GM23338 (cell line): ENCODE data around the gene IFI16. TPM values are rescaled to one million over a fixed set of nuclear protein-coding genes. Genes with fewer than 3 reads are reported as not detected.

Experiments used
- ATAC-seq: fragments of 200-7000 bp; cut with Tn5 transposase; 3 replicates; pipeline ENCODE4 v1.9.1; 2020
- DNase-seq: peaks from one replicate; pipeline ENCODE4 v3.0.0-alpha.2; 2015; ENCODE audit warnings: low spot score
- H2AFZ ChIP-seq: fragments of 200-600 bp; sonication (generic); 2 replicates; pipeline ENCODE4 v1.8.0; 2016; ENCODE audit warnings: antibody characterized with exemption, mild to moderate bottlenecking, moderate library complexity
- H3F3A ChIP-seq: fragments of 200-600 bp; sonication (generic); replicated peaks from 2 replicates; pipeline ENCODE4 v1.8.0; 2017; ENCODE audit warnings: antibody characterized with exemption, mixed run types, low read depth
- H3K27ac ChIP-seq: fragments of 200-600 bp; sonication (generic); 2 replicates; pipeline ENCODE4 v1.6.1; 2016; ENCODE audit warnings: low read depth
- H3K27me3 ChIP-seq: fragments of 200-600 bp; sonication (generic); 2 replicates; pipeline ENCODE4 v1.8.0; 2016; ENCODE audit warnings: mild to moderate bottlenecking, mixed run types, moderate library complexity; ENCODE audit not compliant: insufficient read depth
- H3K36me3 ChIP-seq: fragments of 200-600 bp; sonication (generic); 2 replicates; pipeline ENCODE4 v1.8.0; 2016; ENCODE audit warnings: mild to moderate bottlenecking; ENCODE audit not compliant: insufficient read depth
- H3K4me1 ChIP-seq: fragments of 200-600 bp; sonication (generic); 2 replicates; pipeline ENCODE4 v1.8.0; 2016; ENCODE audit warnings: mild to moderate bottlenecking, moderate library complexity; ENCODE audit not compliant: insufficient read depth
- H3K4me2 ChIP-seq: fragments of 200-600 bp; sonication (generic); 2 replicates; pipeline ENCODE4 v1.7.1; 2017; ENCODE audit warnings: mixed run types
- H3K4me3 ChIP-seq: fragments of 200-600 bp; sonication (generic); 2 replicates; pipeline ENCODE4 v1.6.1; 2016; ENCODE audit warnings: mixed run types
- H3K79me2 ChIP-seq: fragments of 200-600 bp; sonication (generic); replicated peaks from 2 replicates; pipeline ENCODE4 v1.8.0; 2017; ENCODE audit warnings: mild to moderate bottlenecking; ENCODE audit not compliant: insufficient read depth
- H3K9me2 ChIP-seq: fragments of 200-600 bp; sonication (generic); 2 replicates; pipeline ENCODE4 v1.8.0; 2017; ENCODE audit not compliant: insufficient read depth
- H4K20me1 ChIP-seq: fragments of 200-600 bp; sonication (generic); replicated peaks from 2 replicates; pipeline ENCODE4 v1.8.0; 2017; ENCODE audit warnings: mild to moderate bottlenecking; ENCODE audit not compliant: insufficient read depth
- H3K27ac Mint-ChIP-seq: 2 replicates; pipeline ENCODE4 v1.8.0; 2020; ENCODE audit warnings: inconsistent platforms, mild to moderate bottlenecking, moderate library complexity, mixed read lengths
- H3K27me3 Mint-ChIP-seq: 3 replicates; pipeline ENCODE4 v1.8.0; 2022; ENCODE audit warnings: low read depth, mild to moderate bottlenecking, moderate library complexity, mixed read lengths, inconsistent platforms; ENCODE audit not compliant: insufficient read depth, poor library complexity
- H3K36me3 Mint-ChIP-seq: 3 replicates; pipeline ENCODE4 v1.8.0; 2021; ENCODE audit warnings: low read depth, mild to moderate bottlenecking, inconsistent platforms, moderate library complexity, mixed read lengths
- H3K4me1 Mint-ChIP-seq: 3 replicates; pipeline ENCODE4 v1.8.0; 2020; ENCODE audit warnings: mild to moderate bottlenecking, inconsistent platforms, mixed read lengths
- H3K4me3 Mint-ChIP-seq: 3 replicates; pipeline ENCODE4 v1.8.0; 2021; ENCODE audit warnings: moderate library complexity, mild to moderate bottlenecking, inconsistent platforms, mixed read lengths
- H3K9me3 Mint-ChIP-seq: 3 replicates; pipeline ENCODE4 v1.8.0; 2020; ENCODE audit warnings: moderate library complexity, mild to moderate bottlenecking, inconsistent platforms, mixed read lengths
- ETS1 ChIP-seq: IDR thresholded peaks from 2 replicates; pipeline ENCODE4 v1.6.1; 2016; ENCODE audit warnings: antibody characterized with exemption
- JUNB ChIP-seq: IDR thresholded peaks from one replicate; pipeline ENCODE4 v1.6.1; 2016; ENCODE audit warnings: antibody characterized with exemption; ENCODE audit not compliant: unreplicated experiment
- NANOG ChIP-seq: IDR thresholded peaks from 2 replicates; pipeline ENCODE4 v1.6.1; 2016; ENCODE audit warnings: antibody characterized with exemption, borderline replicate concordance
- POLR2AphosphoS5 ChIP-seq: IDR thresholded peaks from 2 replicates; pipeline ENCODE4 v1.6.1; 2016; ENCODE audit warnings: antibody characterized with exemption, low read depth
- STAT1 ChIP-seq: IDR thresholded peaks from one replicate; pipeline ENCODE4 v1.6.1; 2016; ENCODE audit warnings: antibody characterized with exemption; ENCODE audit not compliant: unreplicated experiment
- ZNF114 ChIP-seq: fragments of 250-450 bp; sonication (Bioruptor Pico); IDR thresholded peaks from 2 replicates; pipeline ENCODE4 v1.5.0; 2020; ENCODE audit warnings: mild to moderate bottlenecking, moderate library complexity
- ZNF462 ChIP-seq: fragments of 250-450 bp; sonication (Bioruptor Pico); IDR thresholded peaks from 2 replicates; pipeline ENCODE4 v1.5.0; 2020; ENCODE audit warnings: mild to moderate bottlenecking, moderate library complexity
- polyA plus RNA-seq: library from polyadenylated mRNA; unstranded; fragments of >200 nt; fragmentation: Nextera tagmentation; extraction: Ambion mirVana; gene quantifications from 2 replicates; pipeline ENCODE4 v1.2.1, GENCODE V29; 2016
- total RNA-seq: library from RNA; depleted of rRNA; stranded (reverse); fragments of >200 nt; shearing (Covaris generic); gene quantifications from 2 replicates; pipeline ENCODE4 v1.2.3, GENCODE V29; 2014
- TF ChIP-seq, protein P1 (sequence below), 2 experiments: fragments of 200-600 bp in 1 of 2; sonication (generic) in 1 of 2; conservative IDR thresholded peaks; 2 replicates each; pipeline versions ENCODE4 v1.5.1 to v1.6.1; 2016 to 2017; ENCODE audit warnings: antibody characterized with exemption in 2 of 2, low read depth in 2 of 2, mild to moderate bottlenecking in 2 of 2, moderate library complexity in 1 of 2
- TF ChIP-seq, protein P2 (sequence below): IDR thresholded peaks from one replicate; pipeline ENCODE4 v1.6.1; 2018; ENCODE audit warnings: antibody characterized with exemption; ENCODE audit not compliant: unreplicated experiment

IFI16 gene
- total and polyA plus RNA-seq, 2 experiments from 2014 or later: 0.31 to 2.1 TPM

DNA sequence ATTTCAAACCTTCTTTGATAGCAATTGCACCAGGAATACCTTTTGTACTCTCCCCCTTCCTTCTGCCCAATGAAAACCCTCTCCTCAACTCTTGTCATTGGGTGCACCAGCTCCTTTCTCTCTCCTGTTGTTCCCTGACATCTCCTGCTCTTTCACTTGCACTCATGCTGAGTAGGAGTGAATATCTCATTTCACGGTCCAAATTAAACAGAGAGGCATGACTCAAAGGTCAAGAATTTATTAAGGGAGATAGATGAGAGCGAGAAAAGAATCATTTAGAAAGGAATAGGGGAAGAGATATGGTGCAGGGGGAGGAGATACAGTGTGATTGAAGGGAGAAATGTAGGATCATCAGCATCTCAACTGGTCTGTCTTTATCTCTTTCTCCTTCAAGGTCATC, 44.7 kb downstream of the IFI16 start (continued):
- TF ChIP-seq, protein P1, sequence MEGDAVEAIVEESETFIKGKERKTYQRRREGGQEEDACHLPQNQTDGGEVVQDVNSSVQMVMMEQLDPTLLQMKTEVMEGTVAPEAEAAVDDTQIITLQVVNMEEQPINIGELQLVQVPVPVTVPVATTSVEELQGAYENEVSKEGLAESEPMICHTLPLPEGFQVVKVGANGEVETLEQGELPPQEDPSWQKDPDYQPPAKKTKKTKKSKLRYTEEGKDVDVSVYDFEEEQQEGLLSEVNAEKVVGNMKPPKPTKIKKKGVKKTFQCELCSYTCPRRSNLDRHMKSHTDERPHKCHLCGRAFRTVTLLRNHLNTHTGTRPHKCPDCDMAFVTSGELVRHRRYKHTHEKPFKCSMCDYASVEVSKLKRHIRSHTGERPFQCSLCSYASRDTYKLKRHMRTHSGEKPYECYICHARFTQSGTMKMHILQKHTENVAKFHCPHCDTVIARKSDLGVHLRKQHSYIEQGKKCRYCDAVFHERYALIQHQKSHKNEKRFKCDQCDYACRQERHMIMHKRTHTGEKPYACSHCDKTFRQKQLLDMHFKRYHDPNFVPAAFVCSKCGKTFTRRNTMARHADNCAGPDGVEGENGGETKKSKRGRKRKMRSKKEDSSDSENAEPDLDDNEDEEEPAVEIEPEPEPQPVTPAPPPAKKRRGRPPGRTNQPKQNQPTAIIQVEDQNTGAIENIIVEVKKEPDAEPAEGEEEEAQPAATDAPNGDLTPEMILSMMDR (conservative IDR thresholded peaks at IDR 0.05; ENCODE audit: low read depth in 2 of 2): no peak
- TF ChIP-seq NANOG (no peak), ETS1 (no peak), JUNB (no peak)

- Histone ChIP-seq H3K36me3 (no peaks in the 10 kb centered on the region), H2AFZ (no peak overlapping the region), H3K9me2 (peaks cover 6% of the 10 kb centered on the region; the same call in 1 of the 2 replicates), H3K4me3 (no peak overlapping the region), H3F3A (no peaks in the 10 kb centered on the region), H3K27me3 (no peaks in the 10 kb centered on the region), H3K4me1 (no peaks in the 10 kb centered on the region), H3K27ac (no peak overlapping the region), H4K20me1 (no peaks in the 10 kb centered on the region), H3K79me2 (no peaks in the 10 kb centered on the region), H3K4me2 (no peak overlapping the region)
- Mint-ChIP-seq H3K4me3 (no peak overlapping the region), H3K4me1 (peaks cover 4% of the 10 kb centered on the region), H3K36me3 (no peaks in the 10 kb centered on the region; the same call in 2 of the 3 replicates), H3K27me3 (peaks cover 6% of the 10 kb centered on the region), H3K27ac (no peak overlapping the region), H3K9me3 (peaks cover 3% of the 10 kb centered on the region; the same call in 1 of the 3 replicates)
- TF ChIP-seq STAT1: no peak
- TF ChIP-seq, protein P2, sequence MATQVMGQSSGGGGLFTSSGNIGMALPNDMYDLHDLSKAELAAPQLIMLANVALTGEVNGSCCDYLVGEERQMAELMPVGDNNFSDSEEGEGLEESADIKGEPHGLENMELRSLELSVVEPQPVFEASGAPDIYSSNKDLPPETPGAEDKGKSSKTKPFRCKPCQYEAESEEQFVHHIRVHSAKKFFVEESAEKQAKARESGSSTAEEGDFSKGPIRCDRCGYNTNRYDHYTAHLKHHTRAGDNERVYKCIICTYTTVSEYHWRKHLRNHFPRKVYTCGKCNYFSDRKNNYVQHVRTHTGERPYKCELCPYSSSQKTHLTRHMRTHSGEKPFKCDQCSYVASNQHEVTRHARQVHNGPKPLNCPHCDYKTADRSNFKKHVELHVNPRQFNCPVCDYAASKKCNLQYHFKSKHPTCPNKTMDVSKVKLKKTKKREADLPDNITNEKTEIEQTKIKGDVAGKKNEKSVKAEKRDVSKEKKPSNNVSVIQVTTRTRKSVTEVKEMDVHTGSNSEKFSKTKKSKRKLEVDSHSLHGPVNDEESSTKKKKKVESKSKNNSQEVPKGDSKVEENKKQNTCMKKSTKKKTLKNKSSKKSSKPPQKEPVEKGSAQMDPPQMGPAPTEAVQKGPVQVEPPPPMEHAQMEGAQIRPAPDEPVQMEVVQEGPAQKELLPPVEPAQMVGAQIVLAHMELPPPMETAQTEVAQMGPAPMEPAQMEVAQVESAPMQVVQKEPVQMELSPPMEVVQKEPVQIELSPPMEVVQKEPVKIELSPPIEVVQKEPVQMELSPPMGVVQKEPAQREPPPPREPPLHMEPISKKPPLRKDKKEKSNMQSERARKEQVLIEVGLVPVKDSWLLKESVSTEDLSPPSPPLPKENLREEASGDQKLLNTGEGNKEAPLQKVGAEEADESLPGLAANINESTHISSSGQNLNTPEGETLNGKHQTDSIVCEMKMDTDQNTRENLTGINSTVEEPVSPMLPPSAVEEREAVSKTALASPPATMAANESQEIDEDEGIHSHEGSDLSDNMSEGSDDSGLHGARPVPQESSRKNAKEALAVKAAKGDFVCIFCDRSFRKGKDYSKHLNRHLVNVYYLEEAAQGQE: no peak
- TF ChIP-seq, protein P1 (conservative IDR thresholded peaks at IDR 0.05; ENCODE audit: low read depth in 2 of 2): no peak
- no peak for TF ChIP-seq POLR2AphosphoS5
- TF ChIP-seq ZNF462: no peak
- no peak for TF ChIP-seq ZNF114 (CRISPR knock-in tag)
- TF ChIP-seq JUNB: no peak
- ATAC-seq (no peak), DNase-seq (no peak)
Observed at GRCh38 chr1:159055181-159055641, 45.5 kb downstream of the IFI16 start.
